EH (cell line): ENCODE data around the gene ACVR1B.
A peak's percentile ranks its signal among the peaks of the same experiment; 100 is the strongest.

Experiments used
- DNase-seq: peaks from one replicate; pipeline ENCODE4 v3.0.0-alpha.2; 2015; ENCODE audit warnings: low read depth

Gene ACVR1B

GRCh38 chr12:52004042-52004648 lies 52.6 kb downstream of the ACVR1B start:
- peak; percentile 68 for DNase-seq

- no peak for DNase-seq
Measured at GRCh38 chr12:52005218-52005902, 53.9 kb downstream of the ACVR1B start.

DNA sequence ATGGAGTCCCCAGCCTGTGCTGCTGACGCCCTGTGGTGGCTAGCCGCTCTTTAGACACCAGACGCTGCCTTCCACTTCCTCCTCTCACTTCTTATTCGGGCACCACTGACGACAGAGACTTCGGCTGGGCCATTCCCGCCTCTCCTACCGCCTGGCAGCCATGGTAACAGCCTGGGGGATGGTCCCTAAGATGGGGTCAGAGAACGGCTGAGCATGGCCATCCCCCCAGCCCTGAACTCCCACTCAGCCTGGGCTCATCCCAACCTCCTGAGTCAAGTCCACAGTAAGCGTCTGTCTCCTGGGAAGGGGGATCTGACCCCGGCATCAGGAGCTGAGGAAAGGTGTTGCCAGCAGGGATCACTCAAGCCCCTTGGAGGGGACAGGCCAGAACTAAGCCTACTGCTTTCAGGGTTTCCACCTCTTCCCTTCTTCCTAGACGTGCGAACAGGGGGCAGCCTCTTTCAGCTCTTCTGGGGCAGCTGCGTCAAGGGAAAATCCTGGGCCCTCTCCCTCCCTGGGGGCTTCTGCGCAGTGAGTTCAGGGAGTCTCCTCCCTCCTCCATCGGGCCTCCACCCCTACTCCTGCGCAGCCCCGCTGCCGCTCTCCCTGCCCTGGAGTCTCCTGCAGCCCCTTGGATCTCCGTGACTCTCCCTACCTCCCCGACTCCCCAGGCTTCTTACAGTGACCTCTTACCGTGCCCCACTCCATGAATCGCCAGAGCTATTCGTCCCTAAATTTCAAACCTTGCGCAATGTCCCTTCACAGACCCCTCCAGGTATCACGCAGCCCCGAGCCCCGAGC lies 54.6 kb downstream of the ACVR1B start:
- no peak for DNase-seq

GRCh38 chr12:52006726-52007157 lies 55.2 kb downstream of the ACVR1B start, which contains the start of gene TAMALIN:
TAMALIN (plus strand) TSS chr12:52006946; CDS start chr12:52007020, 74 bp downstream.
- DNase-seq, result peak; percentile 63

- no peak for DNase-seq
Measured at GRCh38 chr12:52007158-52007921, 55.8 kb downstream of the ACVR1B start.

- no peak for DNase-seq
Measured at GRCh38 chr12:52007982-52008510, 56.5 kb downstream of the ACVR1B start.

GRCh38 chr12:52009081-52009751 lies 57.7 kb downstream of the ACVR1B start:
- no peak for DNase-seq

DNA sequence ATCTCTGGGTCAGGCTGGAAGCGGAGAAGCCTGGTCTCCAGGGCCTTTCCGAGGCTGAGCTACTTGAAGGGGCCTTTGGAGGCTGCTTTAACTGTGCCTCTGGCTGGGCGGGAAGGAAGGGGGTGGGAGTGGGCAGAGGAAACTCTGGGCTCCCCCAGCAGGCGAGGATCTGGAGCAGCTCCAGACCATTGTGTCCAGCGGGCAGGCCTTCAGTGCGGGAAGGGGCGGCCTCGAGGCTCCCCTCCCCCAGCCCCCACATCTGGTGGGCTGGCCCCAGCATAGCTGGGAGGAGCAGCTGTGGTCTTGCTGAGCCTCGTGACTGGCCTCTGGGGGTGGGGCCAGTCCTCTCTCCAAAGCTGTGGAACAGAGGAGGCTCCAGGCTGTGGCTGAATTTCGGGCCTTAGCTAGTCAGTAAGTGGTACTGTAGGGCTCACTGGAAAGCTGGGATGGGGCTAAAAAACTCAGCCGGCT lies 58.7 kb downstream of the ACVR1B start:
- peak; percentile 67 for DNase-seq

GRCh38 chr12:52010692-52011601 lies 59.4 kb downstream of the ACVR1B start:
- no peak for DNase-seq

GRCh38 chr12:52011602-52012214 lies 60.2 kb downstream of the ACVR1B start:
- DNase-seq, result no peak

- no peak for DNase-seq
Measured at GRCh38 chr12:52013626-52014310, 62.3 kb downstream of the ACVR1B start.

DNA sequence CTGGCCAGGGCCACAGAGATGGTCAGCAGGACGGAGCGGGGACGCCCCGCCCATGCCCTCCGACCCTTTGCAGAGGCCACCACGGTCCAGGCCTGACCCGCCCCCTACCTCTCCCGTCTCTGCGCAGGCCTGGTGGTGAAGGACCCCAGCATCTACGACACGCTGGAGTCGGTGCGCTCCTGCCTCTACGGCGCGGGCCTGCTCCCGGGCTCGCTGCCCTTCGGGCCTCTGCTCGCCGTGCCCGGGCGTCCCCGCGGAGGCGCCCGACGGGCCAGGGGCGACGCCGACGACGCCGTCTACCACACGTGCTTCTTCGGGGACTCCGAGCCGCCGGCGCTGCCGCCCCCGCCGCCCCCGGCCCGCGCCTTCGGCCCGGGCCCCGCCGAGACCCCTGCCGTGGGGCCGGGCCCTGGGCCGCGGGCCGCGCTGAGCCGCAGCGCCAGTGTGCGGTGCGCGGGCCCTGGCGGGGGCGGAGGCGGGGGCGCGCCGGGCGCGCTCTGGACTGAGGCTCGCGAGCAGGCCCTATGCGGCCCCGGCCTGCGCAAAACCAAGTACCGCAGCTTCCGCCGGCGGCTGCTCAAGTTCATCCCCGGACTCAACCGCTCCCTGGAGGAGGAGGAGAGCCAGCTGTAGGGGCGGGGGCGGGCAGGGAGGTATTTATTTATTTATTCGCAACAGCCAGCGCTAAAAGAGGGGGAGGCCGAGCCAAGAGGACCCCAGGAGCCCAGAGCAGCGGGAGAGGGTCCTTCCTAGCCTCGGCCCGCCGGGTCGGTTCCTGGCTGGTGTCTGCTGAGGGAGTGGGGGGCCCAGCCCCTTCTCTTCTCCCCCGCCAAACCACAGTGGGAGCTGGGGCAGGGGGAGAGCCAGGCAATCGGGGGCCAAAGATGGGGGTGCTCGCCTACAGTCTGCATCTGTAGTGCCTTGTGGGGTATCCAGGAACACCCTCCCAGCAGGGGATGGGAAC lies 63.4 kb downstream of the ACVR1B start:
- DNase-seq, result no peak

- no peak for DNase-seq
Measured at GRCh38 chr12:52015532-52016041, 64.1 kb downstream of the ACVR1B start.

DNA sequence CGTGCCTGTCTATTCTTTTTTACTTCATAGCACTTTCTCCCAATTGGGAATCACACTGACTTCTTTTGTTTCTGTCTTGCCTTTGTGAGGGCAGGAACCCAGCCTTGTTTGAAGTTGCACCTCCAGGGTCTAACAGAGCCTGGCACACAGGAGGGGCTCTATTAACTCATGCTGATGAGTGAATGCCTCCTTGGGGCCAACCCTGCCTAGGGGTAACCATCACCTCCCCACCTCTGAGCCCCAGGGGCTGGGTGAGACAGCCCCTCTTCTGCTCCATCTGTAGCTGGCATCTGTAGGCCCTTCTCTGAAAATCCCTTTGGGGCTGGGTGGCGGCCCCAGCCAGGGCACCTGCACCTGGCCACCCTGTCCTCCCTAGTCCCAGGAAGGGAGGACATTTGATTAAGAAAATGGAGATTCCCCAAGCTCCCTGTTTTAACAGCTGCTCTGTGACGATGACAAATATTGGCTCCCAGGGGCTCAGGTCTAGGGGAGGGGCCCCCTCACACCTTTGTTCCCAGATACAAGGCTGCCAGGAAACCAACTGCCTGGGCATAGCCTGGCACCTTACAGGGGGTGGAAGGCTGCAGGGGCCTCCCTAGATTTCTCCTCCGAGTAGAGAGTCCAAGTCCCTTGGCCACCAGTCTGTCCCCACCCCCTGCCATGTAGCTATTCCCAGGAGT lies 67.1 kb downstream of the ACVR1B start:
- no peak for DNase-seq

DNA sequence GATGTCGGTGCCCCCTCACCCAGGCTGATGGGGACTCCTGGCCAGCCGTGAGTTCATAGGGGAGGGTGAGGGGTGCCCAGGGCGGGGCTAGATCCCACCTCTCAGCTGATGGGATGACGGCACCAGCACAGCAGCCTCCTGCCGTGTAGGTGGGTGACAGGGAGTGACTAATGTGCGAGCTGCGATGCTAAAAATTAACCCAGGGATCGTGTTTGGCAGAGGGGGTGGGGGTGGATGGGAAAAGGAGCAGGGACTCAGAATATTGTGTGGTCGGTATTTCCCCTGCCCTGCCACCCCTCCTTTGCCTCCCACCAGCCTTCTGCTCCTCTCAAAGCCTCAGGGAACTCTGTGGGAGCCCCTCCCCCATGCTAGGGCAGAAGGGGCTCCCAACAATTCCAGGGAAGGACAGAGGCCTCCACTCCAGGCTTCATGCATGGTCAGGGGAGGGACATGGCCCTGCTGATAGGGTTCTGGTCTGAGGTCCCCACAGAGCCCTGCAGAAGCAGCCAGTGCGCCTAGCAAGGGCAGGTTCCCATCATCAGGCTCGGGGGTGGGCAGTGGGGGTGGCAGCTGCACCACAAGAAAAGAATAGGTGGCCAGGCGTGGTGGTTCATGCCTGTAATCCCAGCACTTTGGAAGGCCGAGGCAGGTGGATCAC lies 67.7 kb downstream of the ACVR1B start:
- DNase-seq, result no peak

- peak; percentile 61 for DNase-seq
Measured at GRCh38 chr12:52020539-52021336, 69.2 kb downstream of the ACVR1B start.
